Globus pallidus (tissue), 1 donor: ENCODE results near the gene DYNC2I2.
"Not testable (repeated sequence)": the region's sequence is repeated elsewhere in the genome, so short reads cannot be mapped to it uniquely, and the experiment has no call there.

Source experiments
- DNase-seq: peaks from one replicate; pipeline ENCODE4 v3.0.0-alpha.2; 2015; ENCODE audit warnings: low spot score

The DYNC2I2 gene

GRCh38 chr9:128614728-128615127 is 41.9 kb downstream of the DYNC2I2 start:
- no peak for DNase-seq

GRCh38 chr9:128611600-128612394 is 44.9 kb downstream of the DYNC2I2 start:
- DNase-seq = no peak

- peak; percentile 16 for DNase-seq
Measured at GRCh38 chr9:128610897-128611296, 45.8 kb downstream of the DYNC2I2 start.

GRCh38 chr9:128607642-128608350 is 48.9 kb downstream of the DYNC2I2 start:
- DNase-seq = peak; percentile 83

- no peak for DNase-seq
Measured at GRCh38 chr9:128603697-128604096, 53.0 kb downstream of the DYNC2I2 start.

- no peak for DNase-seq
Measured at GRCh38 chr9:128600099-128600498, 56.5 kb downstream of the DYNC2I2 start.

GRCh38 chr9:128595471-128595870 is 61.2 kb downstream of the DYNC2I2 start:
- DNase-seq = no peak

- no peak for DNase-seq
Measured at GRCh38 chr9:128593856-128594255, 62.8 kb downstream of the DYNC2I2 start.

- no peak for DNase-seq
Measured at GRCh38 chr9:128593039-128593438, 63.6 kb downstream of the DYNC2I2 start.

- no peak for DNase-seq
Measured at GRCh38 chr9:128588581-128589233, 67.9 kb downstream of the DYNC2I2 start.

GRCh38 chr9:128587453-128587852 is 69.2 kb downstream of the DYNC2I2 start:
- DNase-seq = no peak

- DNase-seq = not testable (repeated sequence)
Measured at GRCh38 chr9:128586934-128587333, 69.7 kb downstream of the DYNC2I2 start.

GRCh38 chr9:128585155-128585554 is 71.5 kb downstream of the DYNC2I2 start:
- not testable (repeated sequence) for DNase-seq
